MM.1S (cell line): ENCODE data around the gene SPINDOC.

Source experiments
- DNase-seq: peaks from one replicate; pipeline ENCODE4 v3.0.0-alpha.2; 2015
- H2AFZ ChIP-seq: fragments of 300-600 bp; sonication (generic); 2 replicates; pipeline ENCODE4 v1.6.0; 2016; ENCODE audit warnings: antibody characterized with exemption, low read length
- H3F3A ChIP-seq: fragments of 300-600 bp; sonication (generic); 2 replicates; pipeline ENCODE4 v1.6.1; 2016; ENCODE audit warnings: mild to moderate bottlenecking, antibody characterized with exemption, low read length, moderate library complexity, mixed read lengths; ENCODE audit not compliant: insufficient read depth
- H3K27ac ChIP-seq: fragments of 300-600 bp; sonication (generic); 2 replicates; pipeline ENCODE4 v1.5.1; 2016; ENCODE audit warnings: mild to moderate bottlenecking, low read length
- H3K27me3 ChIP-seq: fragments of 300-600 bp; sonication (generic); replicated peaks from 2 replicates; pipeline ENCODE4 v1.6.0; 2016; ENCODE audit warnings: low read length; ENCODE audit not compliant: insufficient read depth
- H3K36me3 ChIP-seq: fragments of 300-600 bp; sonication (generic); replicated peaks from 2 replicates; pipeline ENCODE4 v1.6.1; 2016; ENCODE audit warnings: mild to moderate bottlenecking, low read length, mixed read lengths; ENCODE audit not compliant: insufficient read depth
- H3K4me1 ChIP-seq: fragments of 300-600 bp; sonication (generic); 2 replicates; pipeline ENCODE4 v1.6.1; 2016; ENCODE audit warnings: low read length, mixed read lengths
- H3K4me2 ChIP-seq: fragments of 300-600 bp; sonication (generic); 2 replicates; pipeline ENCODE4 v1.6.0; 2016; ENCODE audit warnings: low read depth, low read length
- H3K4me3 ChIP-seq: fragments of 300-600 bp; sonication (generic); 2 replicates; pipeline ENCODE4 v1.5.1; 2016; ENCODE audit warnings: low read length, mixed read lengths
- H3K79me2 ChIP-seq: fragments of 300-600 bp; sonication (generic); 2 replicates; pipeline ENCODE4 v1.6.1; 2016; ENCODE audit warnings: mixed run types, low read length, mixed read lengths
- H3K9ac ChIP-seq: fragments of 300-600 bp; sonication (generic); 2 replicates; pipeline ENCODE4 v1.6.1; 2016; ENCODE audit warnings: low read length, mixed read lengths
- H3K9me2 ChIP-seq: fragments of 300-600 bp; sonication (generic); replicated peaks from 2 replicates; pipeline ENCODE4 v1.6.1; 2016; ENCODE audit warnings: mild to moderate bottlenecking, low read length, mixed read lengths; ENCODE audit not compliant: insufficient read depth
- H3K9me3 ChIP-seq: fragments of 300-600 bp; sonication (generic); replicated peaks from 2 replicates; pipeline ENCODE4 v1.6.1; 2016; ENCODE audit warnings: mild to moderate bottlenecking, low read length, mixed read lengths; ENCODE audit not compliant: insufficient read depth
- H4K20me1 ChIP-seq: fragments of 300-600 bp; sonication (generic); 2 replicates; pipeline ENCODE4 v1.6.1; 2016; ENCODE audit warnings: mild to moderate bottlenecking, low read length, moderate library complexity, mixed read lengths; ENCODE audit not compliant: insufficient read depth
- EZH2 ChIP-seq: fragments of 300-600 bp; sonication (generic); optimal IDR thresholded peaks from 2 replicates; pipeline ENCODE3; 2017; ENCODE audit warnings: low read depth, mild to moderate bottlenecking, antibody characterized with exemption, low read length, mixed read lengths
- EZH2phosphoT487 ChIP-seq: fragments of 300-600 bp; sonication (generic); IDR thresholded peaks from 2 replicates; pipeline ENCODE4 v1.6.1; 2018; ENCODE audit warnings: antibody characterized with exemption, low read length
- TF ChIP-seq, protein P1 (sequence below): fragments of 300-600 bp; sonication (generic); IDR thresholded peaks from 2 replicates; pipeline ENCODE4 v1.5.1; 2016; ENCODE audit warnings: antibody characterized with exemption, low read length, mixed read lengths

SPINDOC gene

GRCh38 chr11:63872800-63873197, 59.5 kb downstream of the SPINDOC start:
- Histone ChIP-seq H4K20me1 (peaks cover 3% of the 10 kb centered on the region; the same call in 1 of the 2 replicates), H3K4me2 (no peak overlapping the region; the same call in 1 of the 2 replicates), H3K9ac (no peak overlapping the region)

DNA sequence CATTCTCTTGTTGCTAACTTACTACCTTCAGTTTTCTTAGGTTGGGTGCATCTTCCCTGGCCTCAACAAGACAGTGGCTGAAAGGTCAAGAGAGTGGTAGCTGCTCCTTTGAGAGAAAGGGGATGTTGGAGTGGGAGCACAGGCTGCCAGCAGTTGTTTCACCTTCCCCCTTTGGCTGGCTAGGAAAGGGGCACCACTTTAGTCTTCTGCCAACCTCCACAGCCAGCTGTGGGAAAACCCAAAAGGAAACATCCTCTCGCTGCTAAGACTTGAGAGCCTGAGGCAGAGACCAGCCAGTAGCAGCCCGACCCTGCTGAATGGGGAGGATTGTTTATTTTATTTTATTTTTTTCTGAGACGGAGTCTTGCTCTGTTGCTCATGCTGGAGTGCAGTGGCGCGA, 60.1 kb downstream of the SPINDOC start:
- Histone ChIP-seq H3K4me3 (no peak overlapping the region), H3K4me1 (peaks cover 37% of the 10 kb centered on the region), H2AFZ (no peak overlapping the region), H3K79me2 (peaks cover 88% of the 10 kb centered on the region), H4K20me1 (peaks cover 3% of the 10 kb centered on the region; the same call in 1 of the 2 replicates), H3K9ac (no peak overlapping the region), H3K9me2 (no peaks in the 10 kb centered on the region), H3K27ac (no peak overlapping the region), H3K36me3 (no peaks in the 10 kb centered on the region), H3F3A (peaks cover 22% of the 10 kb centered on the region), H3K9me3 (no peaks in the 10 kb centered on the region), H3K27me3 (no peaks in the 10 kb centered on the region), H3K4me2 (no peak overlapping the region)
- no peak for TF ChIP-seq EZH2phosphoT487
- no peak for TF ChIP-seq EZH2
- TF ChIP-seq, protein P1, sequence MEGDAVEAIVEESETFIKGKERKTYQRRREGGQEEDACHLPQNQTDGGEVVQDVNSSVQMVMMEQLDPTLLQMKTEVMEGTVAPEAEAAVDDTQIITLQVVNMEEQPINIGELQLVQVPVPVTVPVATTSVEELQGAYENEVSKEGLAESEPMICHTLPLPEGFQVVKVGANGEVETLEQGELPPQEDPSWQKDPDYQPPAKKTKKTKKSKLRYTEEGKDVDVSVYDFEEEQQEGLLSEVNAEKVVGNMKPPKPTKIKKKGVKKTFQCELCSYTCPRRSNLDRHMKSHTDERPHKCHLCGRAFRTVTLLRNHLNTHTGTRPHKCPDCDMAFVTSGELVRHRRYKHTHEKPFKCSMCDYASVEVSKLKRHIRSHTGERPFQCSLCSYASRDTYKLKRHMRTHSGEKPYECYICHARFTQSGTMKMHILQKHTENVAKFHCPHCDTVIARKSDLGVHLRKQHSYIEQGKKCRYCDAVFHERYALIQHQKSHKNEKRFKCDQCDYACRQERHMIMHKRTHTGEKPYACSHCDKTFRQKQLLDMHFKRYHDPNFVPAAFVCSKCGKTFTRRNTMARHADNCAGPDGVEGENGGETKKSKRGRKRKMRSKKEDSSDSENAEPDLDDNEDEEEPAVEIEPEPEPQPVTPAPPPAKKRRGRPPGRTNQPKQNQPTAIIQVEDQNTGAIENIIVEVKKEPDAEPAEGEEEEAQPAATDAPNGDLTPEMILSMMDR = no peak
- DNase-seq = no peak

More at GRCh38 chr11:63872800-63873197, 59.5 kb downstream of the SPINDOC start:
- Histone ChIP-seq H3F3A (peaks cover 22% of the 10 kb centered on the region), H2AFZ (no peak overlapping the region), H3K4me3 (no peak overlapping the region), H3K4me1 (peaks cover 38% of the 10 kb centered on the region), H3K27me3 (no peaks in the 10 kb centered on the region), H3K27ac (no peak overlapping the region), H3K9me3 (no peaks in the 10 kb centered on the region), H3K79me2 (peaks cover 89% of the 10 kb centered on the region), H3K36me3 (no peaks in the 10 kb centered on the region), H3K9me2 (no peaks in the 10 kb centered on the region)
- TF ChIP-seq, protein P1 = no peak
- no peak for TF ChIP-seq EZH2
- no peak for TF ChIP-seq EZH2phosphoT487
- no peak for DNase-seq

DNA sequence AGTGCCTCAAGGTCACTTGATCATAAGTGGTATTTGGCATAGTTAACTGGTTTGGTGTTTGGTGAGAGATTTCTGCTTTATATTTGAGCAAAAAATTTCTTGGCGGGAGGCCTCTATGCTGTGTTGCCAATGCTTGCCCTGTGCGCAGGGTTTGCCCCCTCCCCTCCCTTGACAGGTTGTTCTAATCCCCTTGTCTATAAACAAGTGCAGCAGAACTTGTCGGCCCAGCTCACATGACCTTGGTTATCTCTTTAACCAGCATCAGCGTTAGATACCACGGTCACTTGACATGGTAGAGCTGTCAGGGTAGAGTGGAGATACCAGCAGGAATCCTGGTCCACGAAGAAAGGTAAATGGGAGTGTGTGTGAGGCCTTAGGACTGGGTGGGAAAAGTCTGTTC, 61.3 kb downstream of the SPINDOC start:
- Histone ChIP-seq H3K4me2 (no peak overlapping the region), H3K27me3 (no peaks in the 10 kb centered on the region), H3K27ac (no peak overlapping the region), H3K9ac (no peak overlapping the region), H3K36me3 (no peaks in the 10 kb centered on the region), H3F3A (peaks cover 22% of the 10 kb centered on the region), H3K79me2 (peaks cover 87% of the 10 kb centered on the region), H3K4me3 (no peak overlapping the region), H3K4me1 (peaks cover 27% of the 10 kb centered on the region), H4K20me1 (no peaks in the 10 kb centered on the region; the same call in 1 of the 2 replicates), H2AFZ (no peak overlapping the region), H3K9me2 (no peaks in the 10 kb centered on the region), H3K9me3 (no peaks in the 10 kb centered on the region)
- TF ChIP-seq, protein P1 = no peak
- TF ChIP-seq EZH2 (no peak), EZH2phosphoT487 (no peak)
- DNase-seq = no peak
